VCaP (cell line): Measurements from ENCODE around the gene EIF4G2.

Experiments used
- H3K27ac ChIP-seq: fragments of 450-650 bp; 2 replicates; pipeline ENCODE4 v1.5.1; 2017
- TF ChIP-seq, protein P1 (sequence below): fragments of 450-650 bp; conservative IDR thresholded peaks from 2 replicates; pipeline ENCODE4 v1.5.1; 2017; ENCODE audit warnings: mild to moderate bottlenecking, moderate library complexity

Gene EIF4G2

GRCh38 chr11:10808553-10809372, at the start of gene EIF4G2:
Gene EIF4G2 (minus strand): TSS chr11:10808926.
- TF ChIP-seq, protein P1, sequence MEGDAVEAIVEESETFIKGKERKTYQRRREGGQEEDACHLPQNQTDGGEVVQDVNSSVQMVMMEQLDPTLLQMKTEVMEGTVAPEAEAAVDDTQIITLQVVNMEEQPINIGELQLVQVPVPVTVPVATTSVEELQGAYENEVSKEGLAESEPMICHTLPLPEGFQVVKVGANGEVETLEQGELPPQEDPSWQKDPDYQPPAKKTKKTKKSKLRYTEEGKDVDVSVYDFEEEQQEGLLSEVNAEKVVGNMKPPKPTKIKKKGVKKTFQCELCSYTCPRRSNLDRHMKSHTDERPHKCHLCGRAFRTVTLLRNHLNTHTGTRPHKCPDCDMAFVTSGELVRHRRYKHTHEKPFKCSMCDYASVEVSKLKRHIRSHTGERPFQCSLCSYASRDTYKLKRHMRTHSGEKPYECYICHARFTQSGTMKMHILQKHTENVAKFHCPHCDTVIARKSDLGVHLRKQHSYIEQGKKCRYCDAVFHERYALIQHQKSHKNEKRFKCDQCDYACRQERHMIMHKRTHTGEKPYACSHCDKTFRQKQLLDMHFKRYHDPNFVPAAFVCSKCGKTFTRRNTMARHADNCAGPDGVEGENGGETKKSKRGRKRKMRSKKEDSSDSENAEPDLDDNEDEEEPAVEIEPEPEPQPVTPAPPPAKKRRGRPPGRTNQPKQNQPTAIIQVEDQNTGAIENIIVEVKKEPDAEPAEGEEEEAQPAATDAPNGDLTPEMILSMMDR = no peak
- H3K27ac ChIP-seq = peak within 1 kb of the TSS; percentile 99

GRCh38 chr11:10857709-10858438, 49.1 kb upstream of the EIF4G2 start, which contains the start of gene ZBED5:
Gene ZBED5 (minus strand): TSS chr11:10858053. CDS start chr11:10854945, 3,108 bp downstream.
- TF ChIP-seq, protein P1 = 0 out of 2 replicates have a peak, but pooled peaks have one; percentile 14
- peak within 1 kb of the TSS; percentile 98 for H3K27ac ChIP-seq

DNA sequence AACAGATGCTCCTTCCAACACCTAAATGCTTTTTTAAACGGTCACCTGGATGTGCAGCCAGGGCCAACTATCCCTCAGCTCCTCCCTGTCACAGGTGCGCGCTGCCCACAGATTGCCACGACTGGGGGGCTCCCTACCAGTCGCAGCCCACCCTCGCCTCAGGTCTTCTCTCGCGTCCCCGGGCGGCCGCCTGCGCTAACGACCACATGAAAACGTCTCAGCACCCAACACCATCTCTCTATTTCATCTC, 48.7 kb upstream of the EIF4G2 start:
- peak overlapping the region; percentile 98 for H3K27ac ChIP-seq
- TF ChIP-seq, protein P1 = no peak

DNA sequence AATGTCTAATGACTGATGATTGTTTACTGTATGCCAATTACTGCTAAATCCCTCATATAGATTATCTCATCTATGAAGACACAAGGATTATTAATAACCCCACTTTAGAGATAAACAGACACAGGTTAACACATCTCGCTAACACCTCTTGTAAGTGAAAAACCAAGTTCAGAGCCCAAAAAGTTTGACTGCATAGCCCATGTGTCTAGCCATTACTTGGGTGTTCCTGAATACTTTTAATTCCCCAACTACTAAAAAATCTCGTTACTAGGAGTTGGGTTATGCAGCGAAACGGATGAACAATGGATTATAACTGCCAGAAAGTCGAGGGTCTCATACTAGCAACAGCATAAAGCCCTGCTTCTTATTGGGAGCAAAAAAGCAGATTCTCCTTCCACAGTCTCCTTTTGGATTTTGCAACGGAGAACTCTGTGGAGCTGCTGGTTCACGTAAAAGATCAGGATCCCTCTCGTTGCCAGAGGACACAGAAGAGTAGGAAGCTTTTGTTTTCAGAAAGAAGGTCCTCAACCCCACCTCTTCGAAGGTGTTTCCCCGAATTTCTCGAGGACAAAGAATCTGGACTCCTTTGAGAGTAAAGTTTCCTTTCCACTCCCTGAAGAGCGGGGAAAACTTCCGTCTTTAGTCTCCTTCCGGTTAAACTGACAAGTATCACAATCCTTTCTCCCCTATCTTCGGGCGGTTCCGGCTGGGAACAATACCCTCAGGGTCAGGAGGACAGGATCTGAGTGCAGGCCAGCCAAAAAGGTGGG, 48.1 kb upstream of the EIF4G2 start:
- peak overlapping the region; percentile 98 for H3K27ac ChIP-seq
- TF ChIP-seq, protein P1 = no peak

DNA sequence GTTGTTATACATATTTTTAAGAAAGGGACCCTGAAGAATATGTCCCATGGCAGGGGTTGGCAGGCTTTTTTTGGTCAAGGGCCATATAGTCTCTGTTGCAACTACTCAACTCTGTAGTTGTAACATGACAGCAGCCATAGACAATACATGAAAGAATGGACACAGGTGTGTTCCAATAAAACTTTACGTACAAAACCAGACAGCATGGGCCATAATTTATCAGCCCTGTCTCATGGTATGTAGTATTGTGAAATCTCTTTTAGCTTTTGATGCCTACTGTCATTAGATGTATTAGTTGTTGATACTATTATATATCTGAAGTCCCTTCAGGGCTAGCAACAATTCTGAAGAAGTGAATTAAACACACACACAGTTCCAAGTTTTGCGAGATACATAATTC, 46.6 kb upstream of the EIF4G2 start:
- TF ChIP-seq, protein P1 = no peak
- H3K27ac ChIP-seq = no peak overlapping the region

DNA sequence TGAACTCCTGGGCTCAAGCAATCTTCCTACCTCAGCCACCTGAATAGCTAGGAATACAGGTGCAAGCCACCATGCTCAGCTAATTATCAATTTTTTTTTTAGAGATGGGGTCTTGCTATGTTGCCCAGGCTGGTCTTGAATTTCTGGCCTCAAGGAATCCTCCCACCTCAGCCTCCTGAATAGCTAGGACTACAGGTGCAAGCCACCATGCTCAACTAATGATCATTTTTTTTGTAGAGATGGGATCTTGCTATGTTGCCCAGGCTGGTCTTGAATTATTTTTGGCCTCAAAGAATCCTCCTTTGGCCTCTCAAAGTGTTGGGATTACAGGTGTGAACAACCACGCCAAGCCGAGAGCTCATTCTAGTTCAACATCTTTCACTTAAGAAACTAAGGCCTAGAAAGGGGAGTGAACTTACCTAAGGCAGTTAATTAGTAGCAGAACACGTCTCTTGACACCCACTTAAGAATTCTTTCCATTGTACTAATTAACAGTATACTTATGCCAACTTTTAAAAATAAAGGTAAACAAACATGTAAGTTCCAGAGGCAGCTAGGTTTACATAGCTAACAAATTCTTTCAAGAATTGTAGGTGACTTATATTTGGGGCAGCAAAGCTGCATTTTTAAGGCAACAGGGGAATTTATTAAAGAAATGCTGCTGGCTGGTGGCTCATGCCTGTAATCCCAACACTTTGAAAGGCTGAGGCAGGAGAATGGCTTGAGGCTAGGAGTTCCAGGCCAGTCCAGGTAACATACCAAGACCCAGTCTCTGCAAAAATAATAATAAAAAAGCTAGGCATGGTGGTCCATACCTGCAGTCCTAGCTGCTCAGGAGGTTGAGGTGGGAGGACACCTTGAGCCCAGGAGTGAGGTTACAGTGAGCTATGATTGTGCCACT, 39.5 kb upstream of the EIF4G2 start:
- no peak overlapping the region for H3K27ac ChIP-seq
- TF ChIP-seq, protein P1 = no peak
